ENCODE results near the gene TMEM41B.

DNA sequence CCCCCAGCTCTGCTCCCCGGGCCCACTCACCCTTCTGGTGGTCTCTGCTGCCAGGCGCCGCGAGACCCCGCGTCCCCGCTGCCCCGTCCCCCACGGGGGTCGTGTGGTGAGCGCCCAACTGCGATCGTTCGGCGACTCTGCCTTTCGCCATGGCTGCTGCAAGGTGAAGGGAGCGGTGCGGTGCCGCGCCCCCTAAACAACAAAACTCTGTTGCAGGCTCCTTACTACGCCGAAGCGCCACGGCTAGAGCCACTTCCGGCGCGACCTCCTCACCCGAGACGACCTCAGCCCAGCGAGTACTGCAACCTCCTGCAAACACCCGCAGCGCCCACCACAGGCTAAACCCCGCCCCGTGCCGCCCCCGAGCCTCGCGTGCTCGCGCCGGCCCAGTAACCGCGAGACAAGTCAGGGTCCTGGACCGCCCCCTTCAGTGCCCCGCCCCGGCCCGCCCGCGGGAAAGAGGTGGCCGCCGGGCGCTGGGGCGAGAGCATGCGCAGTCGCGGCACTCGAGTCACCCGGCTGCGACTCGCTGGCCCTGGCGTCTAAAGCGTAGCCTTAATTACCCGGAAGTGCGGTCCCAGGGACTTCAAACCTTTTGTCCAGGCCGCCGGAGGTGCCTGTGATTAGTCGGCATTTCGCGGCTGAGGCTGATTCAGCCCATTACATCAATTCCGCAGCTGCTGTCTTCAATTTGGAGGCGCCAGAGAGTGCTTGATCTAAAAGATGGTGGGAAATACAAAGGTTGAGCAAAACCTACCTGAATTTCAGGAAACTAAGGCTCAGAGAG, at the start of gene TMEM41B:
- TF ChIP-seq, protein P1, sequence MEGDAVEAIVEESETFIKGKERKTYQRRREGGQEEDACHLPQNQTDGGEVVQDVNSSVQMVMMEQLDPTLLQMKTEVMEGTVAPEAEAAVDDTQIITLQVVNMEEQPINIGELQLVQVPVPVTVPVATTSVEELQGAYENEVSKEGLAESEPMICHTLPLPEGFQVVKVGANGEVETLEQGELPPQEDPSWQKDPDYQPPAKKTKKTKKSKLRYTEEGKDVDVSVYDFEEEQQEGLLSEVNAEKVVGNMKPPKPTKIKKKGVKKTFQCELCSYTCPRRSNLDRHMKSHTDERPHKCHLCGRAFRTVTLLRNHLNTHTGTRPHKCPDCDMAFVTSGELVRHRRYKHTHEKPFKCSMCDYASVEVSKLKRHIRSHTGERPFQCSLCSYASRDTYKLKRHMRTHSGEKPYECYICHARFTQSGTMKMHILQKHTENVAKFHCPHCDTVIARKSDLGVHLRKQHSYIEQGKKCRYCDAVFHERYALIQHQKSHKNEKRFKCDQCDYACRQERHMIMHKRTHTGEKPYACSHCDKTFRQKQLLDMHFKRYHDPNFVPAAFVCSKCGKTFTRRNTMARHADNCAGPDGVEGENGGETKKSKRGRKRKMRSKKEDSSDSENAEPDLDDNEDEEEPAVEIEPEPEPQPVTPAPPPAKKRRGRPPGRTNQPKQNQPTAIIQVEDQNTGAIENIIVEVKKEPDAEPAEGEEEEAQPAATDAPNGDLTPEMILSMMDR (IDR thresholded peaks at IDR 0.05; ENCODE audit: low read length), result no peak
- no peak for TF ChIP-seq EZH2 (optimal IDR thresholded peaks at IDR 0.05; ENCODE audit: low read depth, low read length)
